ENCODE results near the gene MET. TPM values are rescaled to one million over a fixed set of nuclear protein-coding genes. Genes with fewer than 3 reads are reported as not detected.

MET gene
- total and polyA plus RNA-seq, 2 donors (not counting 3 experiments of a cell fraction or from before 2014, with no cell fraction given) = 21.1 to 44.5 TPM

- H4K20me1 ChIP-seq (replicated peaks; ENCODE audit: control insufficient read depth, extremely low read depth, insufficient read depth, low read length) = no peaks in the 10 kb centered on the region
- BruUV-seq (replicated peaks) = TSS peak; percentile 21
- H2AFZ ChIP-seq (ENCODE audit: low read depth, low read length) = peak overlapping the region; percentile 84
- H3K9me1 ChIP-seq (replicated peaks; ENCODE audit: control insufficient read depth, extremely low read depth, insufficient read depth, low read length) = no peaks in the 10 kb centered on the region
- no peaks in the 10 kb centered on the region for H3K27me3 ChIP-seq (ENCODE audit: control insufficient read depth in 2 of 2, insufficient read depth in 2 of 2, low read length in 2 of 2)
- H3K4me3 ChIP-seq (replicated peaks in 1 of 3; ENCODE audit: insufficient read depth in 1 of 3, low read depth in 1 of 3, low read length in 3 of 3) = peak overlapping the region; percentile 72 to 92 (median 80)
- POLR2A ChIA-PET = no interaction called here
- TF ChIP-seq MAX (IDR thresholded peaks at IDR 0.05; ENCODE audit: insufficient read depth, insufficient read length) = no peak
- TF ChIP-seq MYC (IDR thresholded peaks at IDR 0.05; ENCODE audit: low read depth, low read length) = no peak
- no peak for TF ChIP-seq POLR2AphosphoS5 (IDR thresholded peaks at IDR 0.05; ENCODE audit: insufficient read depth, low read depth, low read length)
- no peak for TF ChIP-seq FOS (IDR thresholded peaks at IDR 0.05; ENCODE audit: borderline replicate concordance, insufficient read depth, low read length)
- TF ChIP-seq JUN (IDR thresholded peaks at IDR 0.05; ENCODE audit: borderline replicate concordance, insufficient read depth, insufficient read length, low read depth) = no peak
- no peak for TF ChIP-seq POLR2A (IDR thresholded peaks at IDR 0.05; ENCODE audit: low read depth, low read length)
- TF ChIP-seq EZH2 (IDR thresholded peaks at IDR 0.05; ENCODE audit: borderline replicate concordance, low read depth, low read length, severe bottlenecking) = no peak
- no peak for TF ChIP-seq CTCF (IDR thresholded peaks at IDR 0.05; ENCODE audit: extremely low read depth in 1 of 2, insufficient read depth in 1 of 2, low read depth in 1 of 2, low read length in 2 of 2)
- TF ChIP-seq GATA2 (IDR thresholded peaks at IDR 0.05; ENCODE audit: insufficient read depth, insufficient read length, low read depth, low read length) = no peak
- peaks cover 49% of the 10 kb centered on the region for H3K79me2 ChIP-seq (ENCODE audit: control insufficient read depth, insufficient read depth, low read length)
- peak overlapping the region; percentile 92 for H3K9ac ChIP-seq (replicated peaks; ENCODE audit: extremely low read depth, insufficient read depth, low read length)
- intact Hi-C loops (cut with micrococcal nuclease) (loop anchor here (1.0 to 10.0 kb wide), 9 partner anchors 58 to 501 kb away; partner anchors contain the start of genes CAPZA2, CAV1 and TES), dilution Hi-C loops (cut with MboI; ENCODE audit: extremely low pct_ligation_motif_present, low sequenced_read_pairs) (no loop called here)
- H3K36me3 ChIP-seq (ENCODE audit: control insufficient read depth in 2 of 2, extremely low read depth in 1 of 2, insufficient read depth in 2 of 2, low read length in 2 of 2) = no peaks in the 10 kb centered on the region
- peak overlapping the region; percentile 81 for H3K27ac ChIP-seq (ENCODE audit: insufficient read depth, low read depth, low read length)
- peak overlapping the region; percentile 91 for H3K4me2 ChIP-seq (ENCODE audit: insufficient read depth, low read length)
- CTCF ChIA-PET = interaction anchor here (1.1 to 10.4 kb wide), 19 partner anchors 9 to 492 kb away, joined by 3 to 113 read pairs (median 5); no protein-coding TSS in a partner anchor
- DNase-seq (ENCODE audit: low read depth, low spot score) = peak; percentile 60
- peaks cover 30% of the 10 kb centered on the region for H3K4me1 ChIP-seq (ENCODE audit: control insufficient read depth, extremely low read depth, insufficient read depth, low read length)
- H3K9me3 ChIP-seq (replicated peaks; ENCODE audit: control insufficient read depth, insufficient read depth, low read length) = no peaks in the 10 kb centered on the region
- FAIRE-seq = peak; percentile 78
Observed at GRCh38 chr7:116672596-116673456, 830 bp downstream of the MET start.

All from endothelial cell of umbilical vein (primary cell).